Right lobe of liver (tissue), 4 donors: ENCODE data around the gene MB21D2.

Experiments
- POLR2A ChIP-seq: fragments of 450-650 bp; IDR thresholded peaks from one replicate; pipeline ENCODE4 v1.6.1; 2017; ENCODE audit warnings: antibody characterized with exemption, mild to moderate bottlenecking
- TF ChIP-seq, protein P1 (sequence below), 4 donors: fragments of 200-600 bp in 3 of 4; fragments of 450-650 bp in 1 of 4; IDR thresholded peaks; one replicate each; pipeline versions ENCODE4 v1.5.1 to v1.8.0; 2016 to 2022; ENCODE audit warnings: antibody characterized with exemption in 4 of 4, mild to moderate bottlenecking in 2 of 4
- donor health status: DM: no; HTN: no; CAD: no.
- donor health status: DM: no; HTN: no; CAD: no.
- donor health status: DM: no; HTN: yes; CAD: no.

GRCh38 chr3:192904632-192905289, 12.9 kb downstream of the MB21D2 start:
- TF ChIP-seq, protein P1, sequence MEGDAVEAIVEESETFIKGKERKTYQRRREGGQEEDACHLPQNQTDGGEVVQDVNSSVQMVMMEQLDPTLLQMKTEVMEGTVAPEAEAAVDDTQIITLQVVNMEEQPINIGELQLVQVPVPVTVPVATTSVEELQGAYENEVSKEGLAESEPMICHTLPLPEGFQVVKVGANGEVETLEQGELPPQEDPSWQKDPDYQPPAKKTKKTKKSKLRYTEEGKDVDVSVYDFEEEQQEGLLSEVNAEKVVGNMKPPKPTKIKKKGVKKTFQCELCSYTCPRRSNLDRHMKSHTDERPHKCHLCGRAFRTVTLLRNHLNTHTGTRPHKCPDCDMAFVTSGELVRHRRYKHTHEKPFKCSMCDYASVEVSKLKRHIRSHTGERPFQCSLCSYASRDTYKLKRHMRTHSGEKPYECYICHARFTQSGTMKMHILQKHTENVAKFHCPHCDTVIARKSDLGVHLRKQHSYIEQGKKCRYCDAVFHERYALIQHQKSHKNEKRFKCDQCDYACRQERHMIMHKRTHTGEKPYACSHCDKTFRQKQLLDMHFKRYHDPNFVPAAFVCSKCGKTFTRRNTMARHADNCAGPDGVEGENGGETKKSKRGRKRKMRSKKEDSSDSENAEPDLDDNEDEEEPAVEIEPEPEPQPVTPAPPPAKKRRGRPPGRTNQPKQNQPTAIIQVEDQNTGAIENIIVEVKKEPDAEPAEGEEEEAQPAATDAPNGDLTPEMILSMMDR (IDR thresholded peaks at IDR 0.05): no peak
- TF ChIP-seq POLR2A: no peak
